K562 (cell line): ENCODE results near the gene ANKRD11. TPM values are rescaled to one million over a fixed set of nuclear protein-coding genes. Genes with fewer than 3 reads are reported as not detected.

ENCODE experiments used
- ATAC-seq: fragments of 200-7000 bp; cut with Tn5 transposase; 3 replicates; pipeline ENCODE4 v1.9.1; 2020; ENCODE audit warnings: moderate library complexity
- BruUV-seq: library from RNA; stranded (reverse); fragments of 400-500 nt; replicated peaks from 2 replicates; lab custom pipeline; 2021; lab: Mats Ljungman, UMichigan
- CTCF ChIA-PET: fragments of 300-600 bp; formaldehyde crosslinking; extraction: SDS; loops from one replicate; lab custom pipeline; 2021; ENCODE audit warnings: low intra/inter-chr PET ratio; lab: Yijun Ruan, JAX
- POLR2A ChIA-PET: fragments of 300-600, 350-650 bp; sonication (Branson Sonifier 250); formaldehyde crosslinking; extraction: SDS; loops from one replicate; lab custom pipeline; 2021; ENCODE audit warnings: antibody characterized with exemption, inconsistent platforms; lab: Yijun Ruan, JAX
- DNase-seq, 4 experiments: peaks; one replicate each; pipeline versions ENCODE4 v3.0.0 to v3.0.0-alpha.2; 2011 to 2018; ENCODE audit warnings: low spot score in 3 of 4, mixed read lengths in 3 of 4; ENCODE audit errors: extremely low read depth in 1 of 4
- FAIRE-seq: peaks from 2 replicates; lab custom pipeline; 2011; peaks lifted over from hg19 to GRCh38; lab: Jason Lieb, UNC
- H2AFZ ChIP-seq: 2 replicates; pipeline ENCODE4 v1.6.0; 2011; ENCODE audit warnings: low read depth, low read length, control low read depth, inconsistent platforms
- H3K27ac ChIP-seq: fragments of 200-600 bp; 3 replicates; pipeline ENCODE4 v1.8.0; 2011; ENCODE audit warnings: low read depth, mild to moderate bottlenecking, control low read depth, inconsistent platforms, low read length, moderate library complexity, mixed read lengths; ENCODE audit errors: extremely low read depth
- H3K27me3 ChIP-seq, 2 experiments: fragments of 300-600 bp in 1 of 2; 2 replicates in 1 of 2; 3 replicates in 1 of 2; pipeline versions ENCODE4 v1.6.0 to v1.8.0; 2011; ENCODE audit warnings: inconsistent platforms in 2 of 2, low read length in 2 of 2, mild to moderate bottlenecking in 1 of 2, mixed read lengths in 1 of 2, moderate library complexity in 1 of 2; ENCODE audit not compliant: control insufficient read depth in 2 of 2, insufficient read depth in 2 of 2
- H3K36me3 ChIP-seq: fragments of 300-600 bp; 3 replicates; pipeline ENCODE4 v1.8.0; 2011; ENCODE audit warnings: mild to moderate bottlenecking, low read length, inconsistent platforms; ENCODE audit not compliant: control insufficient read depth, insufficient read depth
- H3K4me1 ChIP-seq, 2 experiments: fragments of 200-600 bp in 1 of 2; replicated peaks in 1 of 2; 2 replicates in 1 of 2; 3 replicates in 1 of 2; pipeline versions ENCODE4 v1.5.1 to v1.8.0; 2011; ENCODE audit warnings: inconsistent platforms in 2 of 2, low read length in 2 of 2, mild to moderate bottlenecking in 1 of 2, mixed read lengths in 1 of 2, moderate library complexity in 1 of 2; ENCODE audit not compliant: control insufficient read depth in 2 of 2, insufficient read depth in 2 of 2
- H3K4me2 ChIP-seq: 2 replicates; pipeline ENCODE4 v1.6.1; 2011; ENCODE audit warnings: low read length, control low read depth, inconsistent platforms, mixed read lengths; ENCODE audit not compliant: insufficient read depth
- H3K4me3 ChIP-seq: fragments of 200-600 bp; sonication (generic), shearing (Covaris generic); 2 replicates; pipeline ENCODE4 v1.5.1; 2016; ENCODE audit warnings: control low read depth, inconsistent platforms
- H3K79me2 ChIP-seq: fragments of 200-600 bp; 3 replicates; pipeline ENCODE4 v1.8.0; 2011; ENCODE audit warnings: low read length, inconsistent platforms; ENCODE audit not compliant: control insufficient read depth, insufficient read depth
- H3K9ac ChIP-seq, 2 experiments: 2 replicates each; pipeline versions ENCODE4 v1.6.0 to v1.6.1; 2011; ENCODE audit warnings: low read depth in 2 of 2, low read length in 2 of 2, control low read depth in 1 of 2, inconsistent platforms in 1 of 2, mild to moderate bottlenecking in 1 of 2, mixed read lengths in 1 of 2; ENCODE audit not compliant: insufficient read depth in 1 of 2
- H3K9me1 ChIP-seq: one replicate; pipeline ENCODE4 v1.6.0; 2011; ENCODE audit warnings: inconsistent platforms, mild to moderate bottlenecking, low read length, moderate library complexity; ENCODE audit not compliant: control insufficient read depth, insufficient read depth
- H3K9me3 ChIP-seq: replicated peaks from 2 replicates; pipeline ENCODE4 v1.5.1; 2011; ENCODE audit warnings: low read depth, low read length, inconsistent platforms; ENCODE audit not compliant: control insufficient read depth, insufficient read depth
- H4K20me1 ChIP-seq: replicated peaks from 2 replicates; pipeline ENCODE4 v1.6.1; 2011; ENCODE audit warnings: low read length, inconsistent platforms, mixed read lengths; ENCODE audit not compliant: control insufficient read depth, insufficient read depth
- BCOR ChIP-seq: fragments of 450-650 bp; IDR thresholded peaks from 2 replicates; pipeline ENCODE4 v1.6.1; 2016
- KDM1A ChIP-seq, 2 experiments: fragments of 450-650 bp; IDR thresholded peaks; 2 replicates each; pipeline ENCODE4 v1.6.1; 2016; ENCODE audit warnings: mild to moderate bottlenecking in 2 of 2
- RBM25 ChIP-seq: fragments of 200-400 bp; formaldehyde crosslinking; IDR thresholded peaks from 2 replicates; pipeline ENCODE4 v1.6.1; 2018; ENCODE audit warnings: low read length, low read depth, moderate library complexity; ENCODE audit not compliant: severe bottlenecking
- ZKSCAN1 ChIP-seq: fragments of 150-350 bp; IDR thresholded peaks from 2 replicates; pipeline ENCODE4 v1.6.1; 2016; ENCODE audit warnings: low read depth, low read length
- ZNF146 ChIP-seq: IDR thresholded peaks from one replicate; pipeline ENCODE4 v1.6.1; 2018; ENCODE audit warnings: missing compliant biosample characterization; ENCODE audit not compliant: unreplicated experiment
- ZNF316 ChIP-seq: fragments of 450-650 bp; IDR thresholded peaks from 2 replicates; pipeline ENCODE4 v1.6.1; 2016
- WGBS: fragments of 100-300 bp; shearing (Covaris generic); methylation state at CpG from one replicate; pipeline ENCODE4 v1.1.6; 2016; ENCODE audit warnings: low coverage, mixed read lengths; ENCODE audit not compliant: insufficient coverage; ENCODE audit errors: missing lambda C conversion rate; 5-methylcytosine and 5-hydroxymethylcytosine counted together
- in situ Hi-C: fragments of 300-500 bp; cut with MboI; formaldehyde crosslinking; loops from 4 replicates; pipeline ENCODE4 v1.15.0; 2018; ENCODE audit warnings: inconsistent platforms, mixed read lengths
- intact Hi-C: fragments of 100-400 bp; cut with micrococcal nuclease; formaldehyde crosslinking; loops from 2 replicates; pipeline ENCODE4 v1.14.2; 2022
- polyA plus RNA-seq, 8 experiments: library from polyadenylated mRNA; depleted of rRNA in 4 of 8; stranded (reverse) in 5 of 8; unstranded in 3 of 8; fragments of >200 nt; fragmentation: Nextera tagmentation in 2 of 8; fragmentation: Illumina TruSeq in 1 of 8; extraction: Ambion mirVana in 2 of 8; extraction: Trizol in 1 of 8; gene quantifications; 2 replicates each; pipeline versions ENCODE4 v1.2.1 to v1.2.3, GENCODE V29; 2011 to 2014; ENCODE audit warnings: inconsistent platforms in 1 of 8, missing spikeins in 1 of 8
- total RNA-seq, 7 experiments: library from RNA; depleted of rRNA in 6 of 7; stranded (reverse); fragments of >200 nt in 6 of 7; fragmentation: Illumina TruSeq in 2 of 7; extraction: Trizol in 2 of 7; gene quantifications; 2 replicates each; pipeline versions ENCODE4 v1.2.1 to v1.2.3, GENCODE V29; 2011 to 2021; ENCODE audit warnings: low replicate concordance in 1 of 7
- TF ChIP-seq, protein P1 (sequence below), 2 experiments: fragments of 450-650 bp in 1 of 2; IDR thresholded peaks; 2 replicates each; pipeline ENCODE4 v1.6.1; 2011 to 2017; ENCODE audit warnings: low read depth in 2 of 2, antibody characterized with exemption in 1 of 2, borderline replicate concordance in 1 of 2, low read length in 1 of 2, mild to moderate bottlenecking in 1 of 2, mixed read lengths in 1 of 2; ENCODE audit not compliant: control insufficient read depth in 1 of 2
- TF ChIP-seq, protein P2 (sequence below): fragments of 250-450 bp; sonication (Bioruptor Pico); IDR thresholded peaks from 2 replicates; pipeline ENCODE4 v1.5.0; 2022; ENCODE audit warnings: mild to moderate bottlenecking

Gene ANKRD11
- total and polyA plus RNA-seq, 9 of the 15 experiments (the other 6 are each of a cell fraction or from before 2014, with no cell fraction given), result 4.7 to 126 (median 31.7) TPM

DNA sequence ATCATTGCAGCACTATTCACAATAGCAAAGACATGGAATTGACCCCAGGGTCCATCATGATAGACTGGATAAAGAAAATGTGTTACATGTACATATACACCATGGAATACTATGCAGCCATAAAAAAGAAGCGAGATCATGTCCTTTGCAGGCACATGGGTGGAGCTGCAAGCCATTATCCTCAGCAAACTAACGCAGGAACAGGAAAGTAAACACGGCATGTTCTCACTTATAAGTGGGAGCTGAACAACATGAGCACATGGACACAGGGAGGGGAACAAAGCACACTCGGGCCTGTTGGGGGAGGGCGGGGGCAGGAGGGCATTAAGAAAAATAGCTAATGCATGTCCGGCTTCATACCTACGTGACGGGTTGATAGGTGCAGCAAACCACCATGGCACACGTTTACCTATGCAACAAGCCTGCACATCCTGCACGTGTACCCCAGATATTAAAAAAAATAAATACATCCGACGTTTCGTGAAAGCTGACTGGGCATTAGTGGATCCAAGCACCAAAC lies 243.9 kb downstream of the ANKRD11 start:
- Histone ChIP-seq H3K36me3 (no peaks in the 10 kb centered on the region), H3K9me1 (no peaks in the 10 kb centered on the region), H2AFZ (peak overlapping the region; percentile 67), H3K4me2 (peak overlapping the region; percentile 65), H3K79me2 (peaks cover 5% of the 10 kb centered on the region), H3K4me3 (peak overlapping the region; percentile 56), H3K4me1 (peaks cover 0 to 39% of the 10 kb centered on the region in 2 experiments; a peak in 3 of 5 replicates), H3K27ac (peak overlapping the region; percentile 59; the same call in 1 of the 3 replicates), H3K9me3 (no peaks in the 10 kb centered on the region; the same call in 1 of the 2 replicates), H3K9ac (peak overlapping the region; percentile 51 to 86), H4K20me1 (no peaks in the 10 kb centered on the region), H3K27me3 (no peaks in the 10 kb centered on the region)
- in situ Hi-C loops (no loop called here), intact Hi-C loops (loop anchor here (2.0 kb wide), 1 partner anchor 42 kb away; no protein-coding TSS in a partner anchor)
- FAIRE-seq (no peak), ATAC-seq (no peak), DNase-seq (no peak)
- CTCF ChIA-PET, result interaction anchor here (0.6 kb wide), 1 partner anchor 391 kb away, joined by 4 read pairs; no protein-coding TSS in a partner anchor
- POLR2A ChIA-PET, result interaction anchor here (1.3 kb wide), 1 partner anchor 20 kb away, joined by 5 read pairs; no protein-coding TSS in a partner anchor
- TF ChIP-seq ZKSCAN1, result no peak
- TF ChIP-seq BCOR, result peak; percentile 82
- TF ChIP-seq ZNF146, result peak; percentile 99
- TF ChIP-seq, protein P1, sequence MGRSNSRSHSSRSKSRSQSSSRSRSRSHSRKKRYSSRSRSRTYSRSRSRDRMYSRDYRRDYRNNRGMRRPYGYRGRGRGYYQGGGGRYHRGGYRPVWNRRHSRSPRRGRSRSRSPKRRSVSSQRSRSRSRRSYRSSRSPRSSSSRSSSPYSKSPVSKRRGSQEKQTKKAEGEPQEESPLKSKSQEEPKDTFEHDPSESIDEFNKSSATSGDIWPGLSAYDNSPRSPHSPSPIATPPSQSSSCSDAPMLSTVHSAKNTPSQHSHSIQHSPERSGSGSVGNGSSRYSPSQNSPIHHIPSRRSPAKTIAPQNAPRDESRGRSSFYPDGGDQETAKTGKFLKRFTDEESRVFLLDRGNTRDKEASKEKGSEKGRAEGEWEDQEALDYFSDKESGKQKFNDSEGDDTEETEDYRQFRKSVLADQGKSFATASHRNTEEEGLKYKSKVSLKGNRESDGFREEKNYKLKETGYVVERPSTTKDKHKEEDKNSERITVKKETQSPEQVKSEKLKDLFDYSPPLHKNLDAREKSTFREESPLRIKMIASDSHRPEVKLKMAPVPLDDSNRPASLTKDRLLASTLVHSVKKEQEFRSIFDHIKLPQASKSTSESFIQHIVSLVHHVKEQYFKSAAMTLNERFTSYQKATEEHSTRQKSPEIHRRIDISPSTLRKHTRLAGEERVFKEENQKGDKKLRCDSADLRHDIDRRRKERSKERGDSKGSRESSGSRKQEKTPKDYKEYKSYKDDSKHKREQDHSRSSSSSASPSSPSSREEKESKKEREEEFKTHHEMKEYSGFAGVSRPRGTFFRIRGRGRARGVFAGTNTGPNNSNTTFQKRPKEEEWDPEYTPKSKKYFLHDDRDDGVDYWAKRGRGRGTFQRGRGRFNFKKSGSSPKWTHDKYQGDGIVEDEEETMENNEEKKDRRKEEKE (IDR thresholded peaks at IDR 0.05; ENCODE audit: borderline replicate concordance in 1 of 2, control insufficient read depth in 1 of 2, low read depth in 2 of 2, low read length in 1 of 2), result no peak
- TF ChIP-seq, protein P2, sequence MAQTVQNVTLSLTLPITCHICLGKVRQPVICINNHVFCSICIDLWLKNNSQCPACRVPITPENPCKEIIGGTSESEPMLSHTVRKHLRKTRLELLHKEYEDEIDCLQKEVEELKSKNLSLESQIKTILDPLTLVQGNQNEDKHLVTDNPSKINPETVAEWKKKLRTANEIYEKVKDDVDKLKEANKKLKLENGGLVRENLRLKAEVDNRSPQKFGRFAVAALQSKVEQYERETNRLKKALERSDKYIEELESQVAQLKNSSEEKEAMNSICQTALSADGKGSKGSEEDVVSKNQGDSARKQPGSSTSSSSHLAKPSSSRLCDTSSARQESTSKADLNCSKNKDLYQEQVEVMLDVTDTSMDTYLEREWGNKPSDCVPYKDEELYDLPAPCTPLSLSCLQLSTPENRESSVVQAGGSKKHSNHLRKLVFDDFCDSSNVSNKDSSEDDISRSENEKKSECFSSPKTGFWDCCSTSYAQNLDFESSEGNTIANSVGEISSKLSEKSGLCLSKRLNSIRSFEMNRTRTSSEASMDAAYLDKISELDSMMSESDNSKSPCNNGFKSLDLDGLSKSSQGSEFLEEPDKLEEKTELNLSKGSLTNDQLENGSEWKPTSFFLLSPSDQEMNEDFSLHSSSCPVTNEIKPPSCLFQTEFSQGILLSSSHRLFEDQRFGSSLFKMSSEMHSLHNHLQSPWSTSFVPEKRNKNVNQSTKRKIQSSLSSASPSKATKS (CRISPR knock-in tag), result no peak
- peak; percentile 51 for TF ChIP-seq ZNF316
- TF ChIP-seq RBM25, result peak; percentile 62
- peak; percentile 44 to 64; a peak in 3 of 4 replicates for TF ChIP-seq KDM1A (IDR thresholded peaks at IDR 0.05)
- WGBS, result 80% methylated on average over 13 of the region's 13 CpGs
- BruUV-seq, result TSS peak; percentile 72
